ENCODE data around the gene GLYATL3. TPM values are rescaled to one million over a fixed set of nuclear protein-coding genes. Genes with fewer than 3 reads are reported as not detected.

GLYATL3 gene
- polyA plus RNA-seq, 3 donors, result not detected

DNA sequence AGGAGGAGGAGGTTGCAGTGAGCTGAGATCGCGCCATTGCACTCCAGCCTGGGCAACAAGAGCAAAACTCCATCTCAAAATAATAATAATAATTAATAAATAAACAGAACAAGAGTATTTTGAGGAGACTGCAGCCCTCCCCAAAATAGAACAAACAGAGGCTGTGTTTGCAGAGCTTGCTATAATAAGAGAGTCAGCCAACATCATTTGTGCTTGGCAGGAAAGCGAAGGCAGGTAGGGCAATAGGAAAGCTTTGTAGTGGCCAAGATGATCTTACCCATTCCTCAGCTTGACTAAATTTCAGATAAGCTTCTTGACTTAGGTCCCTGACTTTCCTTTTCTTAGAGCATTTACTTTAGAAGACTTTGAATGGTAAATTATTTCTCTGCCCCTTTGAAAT is 57.5 kb downstream of the GLYATL3 start:
- H3K4me2 ChIP-seq (replicated peaks; ENCODE audit: extremely low read depth, low read length, poor library complexity, severe bottlenecking), result no peak overlapping the region
- intact Hi-C loops (cut with micrococcal nuclease), result no loop called here
- no peak for DNase-seq
- TF ChIP-seq, protein P1, sequence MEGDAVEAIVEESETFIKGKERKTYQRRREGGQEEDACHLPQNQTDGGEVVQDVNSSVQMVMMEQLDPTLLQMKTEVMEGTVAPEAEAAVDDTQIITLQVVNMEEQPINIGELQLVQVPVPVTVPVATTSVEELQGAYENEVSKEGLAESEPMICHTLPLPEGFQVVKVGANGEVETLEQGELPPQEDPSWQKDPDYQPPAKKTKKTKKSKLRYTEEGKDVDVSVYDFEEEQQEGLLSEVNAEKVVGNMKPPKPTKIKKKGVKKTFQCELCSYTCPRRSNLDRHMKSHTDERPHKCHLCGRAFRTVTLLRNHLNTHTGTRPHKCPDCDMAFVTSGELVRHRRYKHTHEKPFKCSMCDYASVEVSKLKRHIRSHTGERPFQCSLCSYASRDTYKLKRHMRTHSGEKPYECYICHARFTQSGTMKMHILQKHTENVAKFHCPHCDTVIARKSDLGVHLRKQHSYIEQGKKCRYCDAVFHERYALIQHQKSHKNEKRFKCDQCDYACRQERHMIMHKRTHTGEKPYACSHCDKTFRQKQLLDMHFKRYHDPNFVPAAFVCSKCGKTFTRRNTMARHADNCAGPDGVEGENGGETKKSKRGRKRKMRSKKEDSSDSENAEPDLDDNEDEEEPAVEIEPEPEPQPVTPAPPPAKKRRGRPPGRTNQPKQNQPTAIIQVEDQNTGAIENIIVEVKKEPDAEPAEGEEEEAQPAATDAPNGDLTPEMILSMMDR (IDR thresholded peaks at IDR 0.05), result no peak
- no peak overlapping the region for H3K4me3 Mint-ChIP-seq
- no peaks in the 10 kb centered on the region for H3K79me2 ChIP-seq (ENCODE audit: insufficient read depth, low read length)
- peaks cover 0 to 8% (median 5%) of the 10 kb centered on the region in 3 donors for H3K27me3 Mint-ChIP-seq (ENCODE audit: low read depth in 3 of 3)
- no peak overlapping the region for H3K27ac Mint-ChIP-seq
- peaks cover 0 to 2% (median 0%) of the 10 kb centered on the region in 7 donors for H3K9me3 Mint-ChIP-seq
- H3K4me1 ChIP-seq (ENCODE audit: control insufficient read depth in 1 of 2, insufficient read depth in 2 of 2, low read length in 2 of 2), result no peaks in the 10 kb centered on the region
- no peak overlapping the region for H3K27ac ChIP-seq (ENCODE audit: low read depth in 1 of 2, low read length in 2 of 2)
- H3K4me3 ChIP-seq (replicated peaks in 1 of 3; ENCODE audit: low read depth in 2 of 3, low read length in 3 of 3), result no peak overlapping the region
- peaks cover 4% of the 10 kb centered on the region for H3K4me1 Mint-ChIP-seq
- no peak overlapping the region for H2AFZ ChIP-seq (ENCODE audit: insufficient read depth, low read depth, low read length, poor library complexity, severe bottlenecking)
- H3K27me3 ChIP-seq (ENCODE audit: control insufficient read depth in 2 of 2, insufficient read depth in 2 of 2, low read length in 2 of 2), result peaks cover 5 to 6% of the 10 kb centered on the region in 2 donors
- H4K20me1 ChIP-seq (ENCODE audit: insufficient read depth, low read length), result no peaks in the 10 kb centered on the region
- H3K9me3 ChIP-seq (replicated peaks in 1 of 2; ENCODE audit: control insufficient read depth in 1 of 2, insufficient read depth in 1 of 2, low read length in 2 of 2), result no peaks in the 10 kb centered on the region
- no CpG with 5 or more reads among the region's 3 CpGs for WGBS (ENCODE audit: insufficient coverage)
- no peak overlapping the region for H3K9ac ChIP-seq (ENCODE audit: insufficient read depth, low read length, poor library complexity, severe bottlenecking)
- H3K36me3 Mint-ChIP-seq, result no peaks in the 10 kb centered on the region
- H3K36me3 ChIP-seq (replicated peaks in 1 of 2; ENCODE audit: control insufficient read depth in 1 of 2, insufficient read depth in 2 of 2, low read length in 2 of 2), result no peaks in the 10 kb centered on the region

DNA sequence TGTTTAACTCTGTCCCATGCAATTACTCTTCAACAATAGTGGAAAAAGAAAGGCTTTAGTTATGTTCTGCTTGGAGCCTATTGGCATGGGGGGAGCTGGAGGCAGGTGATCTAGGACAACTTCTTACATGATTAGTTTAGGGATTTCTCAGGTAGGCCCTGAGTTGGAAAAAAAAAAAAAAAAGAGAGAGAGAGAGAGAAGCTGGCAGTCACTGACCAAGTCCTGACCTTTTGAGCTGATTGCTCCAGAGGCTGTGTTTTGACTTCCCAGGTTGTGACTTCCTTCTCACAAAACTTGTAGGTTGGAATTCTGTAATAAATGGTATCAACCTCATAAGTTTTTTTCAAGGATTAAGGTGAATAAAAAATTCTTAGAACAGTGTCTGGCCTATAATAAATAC is 58.5 kb downstream of the GLYATL3 start:
- H3K9me3 ChIP-seq (replicated peaks in 1 of 2; ENCODE audit: control insufficient read depth in 1 of 2, insufficient read depth in 1 of 2, low read length in 2 of 2), result no peaks in the 10 kb centered on the region
- DNase-seq, result no peak
- H3K27me3 ChIP-seq (ENCODE audit: control insufficient read depth in 2 of 2, insufficient read depth in 2 of 2, low read length in 2 of 2), result no peaks in the 10 kb centered on the region
- H3K9ac ChIP-seq (ENCODE audit: insufficient read depth, low read length, poor library complexity, severe bottlenecking), result no peak overlapping the region
- H3K27ac Mint-ChIP-seq, result no peak overlapping the region
- H3K4me1 Mint-ChIP-seq, result peaks cover 4% of the 10 kb centered on the region
- H2AFZ ChIP-seq (ENCODE audit: insufficient read depth, low read depth, low read length, poor library complexity, severe bottlenecking), result no peak overlapping the region
- H3K4me1 ChIP-seq (ENCODE audit: control insufficient read depth in 1 of 2, insufficient read depth in 2 of 2, low read length in 2 of 2), result no peaks in the 10 kb centered on the region
- H3K4me2 ChIP-seq (replicated peaks; ENCODE audit: extremely low read depth, low read length, poor library complexity, severe bottlenecking), result no peak overlapping the region
- H3K79me2 ChIP-seq (ENCODE audit: insufficient read depth, low read length), result no peaks in the 10 kb centered on the region
- intact Hi-C loops (cut with micrococcal nuclease), result no loop called here
- no peak overlapping the region for H3K4me3 Mint-ChIP-seq
- TF ChIP-seq, protein P1 (IDR thresholded peaks at IDR 0.05), result no peak
- no peak overlapping the region for H3K4me3 ChIP-seq (replicated peaks in 1 of 3; ENCODE audit: low read depth in 2 of 3, low read length in 3 of 3)
- H3K9me3 Mint-ChIP-seq, result peaks cover 0 to 2% (median 0%) of the 10 kb centered on the region in 7 donors
- no peaks in the 10 kb centered on the region for H3K36me3 ChIP-seq (replicated peaks in 1 of 2; ENCODE audit: control insufficient read depth in 1 of 2, insufficient read depth in 2 of 2, low read length in 2 of 2)
- H3K27ac ChIP-seq (ENCODE audit: low read depth in 1 of 2, low read length in 2 of 2), result no peak overlapping the region
- no peaks in the 10 kb centered on the region for H4K20me1 ChIP-seq (ENCODE audit: insufficient read depth, low read length)
- H3K36me3 Mint-ChIP-seq, result no peaks in the 10 kb centered on the region
- H3K27me3 Mint-ChIP-seq (ENCODE audit: low read depth in 3 of 3), result peaks cover 0 to 2% (median 0%) of the 10 kb centered on the region in 3 donors

Data from CD14-positive monocyte (primary cell).